Stomach (tissue), 9 donors: ENCODE data around the gene ETV3L. TPM values are rescaled to one million over a fixed set of nuclear protein-coding genes. Genes with fewer than 3 reads are reported as not detected.

Experiments
- DNase-seq, 2 donors: peaks; one replicate each; pipeline versions ENCODE4 v3.0.0 to v3.0.0-alpha.2; 2013 to 2019
- H3K27ac ChIP-seq, 5 donors: fragments of 200-600 bp in 4 of 5; sonication (generic) in 4 of 5; one replicate each; pipeline ENCODE4 v1.5.1; 2013 to 2019; ENCODE audit warnings: mild to moderate bottlenecking in 1 of 5, moderate library complexity in 1 of 5
- H3K27me3 ChIP-seq, 3 donors: fragments of 200-600 bp; sonication (generic); one replicate each; pipeline ENCODE4 v1.5.1; 2017 to 2019; ENCODE audit warnings: mixed run types in 1 of 3
- H3K36me3 ChIP-seq, 4 donors: fragments of 200-600 bp; sonication (generic); 1 replicate in 3 of 4; 2 replicates in 1 of 4; pipeline ENCODE4 v1.5.1; 2016 to 2019
- H3K4me1 ChIP-seq, 4 donors: fragments of 200-600 bp; sonication (generic); one replicate each; pipeline ENCODE4 v1.5.1; 2016 to 2019
- H3K4me3 ChIP-seq, 4 donors: fragments of 200-600 bp; sonication (generic) in 3 of 4; one replicate each; pipeline ENCODE4 v1.5.1; 2016 to 2019; ENCODE audit warnings: mild to moderate bottlenecking in 1 of 4
- H3K9me3 ChIP-seq, 4 donors: fragments of 200-600 bp; sonication (generic); one replicate each; pipeline ENCODE4 v1.5.1; 2016 to 2019
- CTCF ChIP-seq, 7 experiments: fragments of 450-650 bp in 4 of 7; fragments of 200-600 bp in 3 of 7; sonication (generic) in 3 of 7; IDR thresholded peaks; one replicate each; pipeline ENCODE4 v1.5.1; 2016 to 2019; ENCODE audit warnings: antibody characterized with exemption in 7 of 7, control low read depth in 2 of 7, mild to moderate bottlenecking in 1 of 7
- EP300 ChIP-seq: sonication (generic); formaldehyde crosslinking; IDR thresholded peaks from one replicate; pipeline ENCODE4 v1.6.1; 2017; ENCODE audit warnings: antibody characterized with exemption
- POLR2A ChIP-seq, 4 donors: fragments of 450-650 bp; IDR thresholded peaks; one replicate each; pipeline ENCODE4 v1.6.1; 2016; ENCODE audit warnings: antibody characterized with exemption in 4 of 4, control low read depth in 2 of 4, mild to moderate bottlenecking in 1 of 4, moderate library complexity in 1 of 4
- POLR2AphosphoS5 ChIP-seq, 3 donors: sonication (generic); formaldehyde crosslinking; IDR thresholded peaks; one replicate each; pipeline ENCODE4 v1.6.1; 2016; ENCODE audit warnings: antibody characterized with exemption in 3 of 3
- WGBS, 5 donors: extraction: QIAGEN DNeasy Blood & Tissue Kit in 3 of 5; methylation state at CpG; one replicate each; pipeline versions ENCODE4 v1.1.5 to v1.1.7; 2013 to 2018; 5-methylcytosine and 5-hydroxymethylcytosine counted together
- intact Hi-C: fragments of 100-400 bp; cut with DNase I; formaldehyde crosslinking; loops from one replicate; pipeline ENCODE4 v1.15.1; 2023; ENCODE audit warnings: low total_unique reads
- polyA plus RNA-seq, 3 donors: library from polyadenylated mRNA; stranded (reverse); fragments of 200-250 nt; gene quantifications; one replicate each; pipeline ENCODE4 v1.2.3, GENCODE V29; 2013
- total RNA-seq, 5 donors: library from RNA; depleted of rRNA; stranded (reverse); fragments of >200 nt; gene quantifications; one replicate each; pipeline versions ENCODE4 v1.1.0 to v1.2.3, GENCODE V29; 2014 to 2016
- donor health status: healthy with polysubstance abuse.
- donor health status: Bipolar disorder and iron deficiency.
- donor health status: healthy.

The ETV3L gene
- total and polyA plus RNA-seq, 8 donors: not detected

- H3K4me3 ChIP-seq: no peak overlapping the region
- H3K9me3 ChIP-seq: no peaks in the 10 kb centered on the region
- 89 to 100% (median 92%) methylated on average over 1 of the region's 1 CpG for WGBS, 5 donors
- H3K4me1 ChIP-seq: peaks cover 0 to 11% (median 2%) of the 10 kb centered on the region in 4 donors
- H3K27me3 ChIP-seq: no peaks in the 10 kb centered on the region
- no peak overlapping the region for H3K27ac ChIP-seq
- DNase-seq: no peak
- intact Hi-C loops: no loop called here
- TF ChIP-seq POLR2A (IDR thresholded peaks at IDR 0.05) (no peak), POLR2AphosphoS5 (IDR thresholded peaks at IDR 0.05) (no peak), EP300 (no peak), CTCF (IDR thresholded peaks at IDR 0.05) (no peak)
- no peaks in the 10 kb centered on the region for H3K36me3 ChIP-seq
Observed at GRCh38 chr1:157145076-157145475, 45.5 kb upstream of the ETV3L start.

GRCh38 chr1:157144509-157144908 is 44.9 kb upstream of the ETV3L start:
- TF ChIP-seq POLR2AphosphoS5 (IDR thresholded peaks at IDR 0.05) (no peak), EP300 (no peak), CTCF (IDR thresholded peaks at IDR 0.05) (no peak), POLR2A (IDR thresholded peaks at IDR 0.05) (no peak)
- no peak overlapping the region for H3K27ac ChIP-seq

DNA sequence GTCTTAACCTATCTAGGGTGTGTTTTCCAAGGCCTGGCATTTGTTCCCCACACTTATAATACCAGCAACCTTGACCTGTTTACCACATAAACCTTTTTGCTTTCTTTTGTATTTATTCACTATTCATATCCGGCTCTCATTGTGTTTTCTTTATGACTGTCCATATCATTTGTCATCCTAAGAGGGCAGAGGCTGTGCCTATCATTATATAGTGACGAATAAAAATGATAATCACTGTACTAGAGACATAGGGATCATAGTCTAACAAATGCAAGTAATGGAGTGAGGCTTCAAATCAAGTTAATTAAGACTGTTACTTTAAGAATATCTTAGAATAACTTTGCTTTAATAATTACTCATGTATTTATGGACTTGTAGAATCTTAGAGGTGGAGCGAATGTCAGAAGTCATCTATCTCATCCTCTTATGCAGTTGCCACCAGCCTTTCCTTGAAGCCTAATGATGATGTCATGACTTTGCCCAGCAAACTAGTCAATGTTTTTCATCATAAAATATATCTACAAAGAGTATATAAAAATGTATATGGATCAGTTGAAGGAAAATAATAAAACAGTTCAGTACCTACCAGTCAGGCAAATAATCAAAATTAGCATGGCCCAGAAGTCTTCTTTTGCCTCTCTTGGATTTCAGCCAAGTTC is 43.3 kb upstream of the ETV3L start:
- Histone ChIP-seq H3K9me3 (no peaks in the 10 kb centered on the region), H3K27ac (no peak overlapping the region), H3K27me3 (no peaks in the 10 kb centered on the region), H3K4me1 (peaks cover 0 to 15% (median 7%) of the 10 kb centered on the region in 4 donors), H3K4me3 (no peak overlapping the region), H3K36me3 (no peaks in the 10 kb centered on the region)
- WGBS, 5 donors: 71 to 85% (median 80%) methylated on average over 3 of the region's 3 CpGs
- DNase-seq: no peak
- no peak for TF ChIP-seq EP300
- TF ChIP-seq POLR2AphosphoS5 (IDR thresholded peaks at IDR 0.05): no peak
- intact Hi-C loops: no loop called here

More at GRCh38 chr1:157144509-157144908, 44.9 kb upstream of the ETV3L start:
- 63 to 86% (median 72%) methylated on average over 1 of the region's 1 CpG for WGBS, 5 donors
- H3K27me3 ChIP-seq: no peaks in the 10 kb centered on the region
- H3K4me1 ChIP-seq: peaks cover 0 to 12% (median 2%) of the 10 kb centered on the region in 4 donors
- intact Hi-C loops: no loop called here
- no peaks in the 10 kb centered on the region for H3K9me3 ChIP-seq
- no peak for DNase-seq
- H3K4me3 ChIP-seq: no peak overlapping the region
- H3K36me3 ChIP-seq: no peaks in the 10 kb centered on the region

GRCh38 chr1:157142201-157142600 is 42.6 kb upstream of the ETV3L start:
- no peaks in the 10 kb centered on the region for H3K9me3 ChIP-seq
- no peak overlapping the region for H3K4me3 ChIP-seq
- WGBS, 5 donors: 53 to 71% (median 70%) methylated on average over 2 of the region's 2 CpGs
- TF ChIP-seq POLR2A (IDR thresholded peaks at IDR 0.05): no peak
- no peak for TF ChIP-seq POLR2AphosphoS5 (IDR thresholded peaks at IDR 0.05)
- no peak for TF ChIP-seq EP300
- no peak for TF ChIP-seq CTCF (IDR thresholded peaks at IDR 0.05)
- no peak overlapping the region for H3K27ac ChIP-seq
- no peaks in the 10 kb centered on the region for H3K27me3 ChIP-seq
- DNase-seq: no peak
- no peaks in the 10 kb centered on the region for H3K36me3 ChIP-seq
- intact Hi-C loops: no loop called here
- H3K4me1 ChIP-seq: peaks cover under 1 to 13% (median 13%) of the 10 kb centered on the region in 4 donors

DNA sequence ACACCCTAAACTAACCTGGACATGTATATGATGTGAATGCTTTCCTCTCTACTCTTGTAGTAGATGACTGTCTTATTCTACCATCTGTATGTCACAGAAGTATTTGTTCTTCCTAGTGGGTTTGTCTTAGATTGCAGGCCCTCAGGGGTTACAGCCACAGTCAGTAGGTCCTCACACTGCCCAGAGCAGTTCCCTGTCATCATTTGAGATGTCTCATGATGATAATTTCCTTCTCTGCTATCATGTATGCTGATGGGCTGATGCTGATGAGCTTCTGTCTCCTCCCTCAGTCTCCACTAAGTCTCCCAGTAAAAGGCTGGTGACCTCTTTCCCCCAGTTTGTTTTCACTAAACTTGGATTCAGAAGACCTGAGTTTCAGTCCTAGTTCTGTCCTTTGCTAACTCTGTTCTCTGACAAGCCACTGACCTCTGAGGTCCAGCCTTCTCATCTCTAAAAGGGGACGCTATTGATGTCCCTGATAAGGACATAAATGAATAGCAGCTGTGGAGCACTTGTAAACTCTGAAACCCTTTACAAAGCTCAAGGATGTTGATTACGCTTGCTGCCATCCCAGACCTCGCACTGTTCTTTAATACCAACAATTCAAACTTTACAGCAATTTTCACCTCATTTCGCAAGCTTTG is 41.7 kb upstream of the ETV3L start:
- Histone ChIP-seq H3K4me1 (peaks cover 9 to 22% (median 21%) of the 10 kb centered on the region in 4 donors), H3K4me3 (no peak overlapping the region), H3K27ac (no peak overlapping the region), H3K36me3 (no peaks in the 10 kb centered on the region), H3K9me3 (no peaks in the 10 kb centered on the region), H3K27me3 (no peaks in the 10 kb centered on the region)
- TF ChIP-seq POLR2AphosphoS5 (IDR thresholded peaks at IDR 0.05) (no peak), CTCF (IDR thresholded peaks at IDR 0.05) (no peak), EP300 (no peak), POLR2A (IDR thresholded peaks at IDR 0.05) (no peak)
- no peak for DNase-seq
- intact Hi-C loops: no loop called here
- WGBS, 5 donors: 80 to 87% (median 85%) methylated on average over 4 of the region's 4 CpGs
